ENCODE measurements around the gene DACH2.

The DACH2 gene

GRCh38 chrX:86829786-86830185 is 681.5 kb downstream of the DACH2 start:
- DNase-seq = no peak

GRCh38 chrX:86830685-86831084 is 682.4 kb downstream of the DACH2 start:
- DNase-seq = no peak

GRCh38 chrX:86845101-86845500 is 696.9 kb downstream of the DACH2 start:
- no peak for DNase-seq
